Transverse colon (tissue), 3 donors: ENCODE results near the gene TOGARAM2.

ENCODE experiments used
- EP300 ChIP-seq: sonication (generic); formaldehyde crosslinking; IDR thresholded peaks from one replicate; pipeline ENCODE4 v1.6.1; 2017; ENCODE audit warnings: antibody characterized with exemption, low read depth
- POLR2A ChIP-seq: fragments of 450-650 bp; IDR thresholded peaks from one replicate; pipeline ENCODE4 v1.6.1; 2016; ENCODE audit warnings: antibody characterized with exemption, mild to moderate bottlenecking, moderate library complexity
- TF ChIP-seq, protein P1 (sequence below), 5 experiments: fragments of 200-600 bp in 3 of 5; fragments of 450-650 bp in 2 of 5; sonication (generic) in 3 of 5; IDR thresholded peaks; 1 replicate in 2 of 5; 2 replicates in 3 of 5; pipeline ENCODE4 v1.5.1; 2016 to 2017; ENCODE audit warnings: antibody characterized with exemption in 5 of 5, inconsistent platforms in 3 of 5, mild to moderate bottlenecking in 2 of 5, moderate library complexity in 1 of 5

DNA sequence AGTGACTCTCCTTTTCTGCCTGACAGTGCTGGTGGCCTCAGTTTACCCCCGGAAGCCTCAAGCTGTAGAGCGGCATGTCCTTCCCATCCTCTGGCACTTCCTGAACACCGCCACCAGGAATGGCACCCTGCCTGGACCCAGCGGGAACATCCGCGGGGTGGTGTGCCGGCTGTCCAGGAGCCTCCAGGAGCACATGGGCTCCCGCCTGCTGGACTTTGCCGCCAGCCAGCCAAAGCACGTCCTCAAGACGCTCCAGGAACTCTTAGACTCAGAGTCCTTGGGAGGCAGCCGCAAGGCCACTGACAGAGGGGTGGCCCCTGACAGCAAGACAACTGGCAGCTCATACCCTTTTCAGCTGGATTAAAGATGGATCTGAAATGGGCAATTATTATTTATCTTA lies 70.6 kb downstream of the TOGARAM2 start:
- TF ChIP-seq POLR2A (no peak), EP300 (no peak)
- TF ChIP-seq, protein P1, sequence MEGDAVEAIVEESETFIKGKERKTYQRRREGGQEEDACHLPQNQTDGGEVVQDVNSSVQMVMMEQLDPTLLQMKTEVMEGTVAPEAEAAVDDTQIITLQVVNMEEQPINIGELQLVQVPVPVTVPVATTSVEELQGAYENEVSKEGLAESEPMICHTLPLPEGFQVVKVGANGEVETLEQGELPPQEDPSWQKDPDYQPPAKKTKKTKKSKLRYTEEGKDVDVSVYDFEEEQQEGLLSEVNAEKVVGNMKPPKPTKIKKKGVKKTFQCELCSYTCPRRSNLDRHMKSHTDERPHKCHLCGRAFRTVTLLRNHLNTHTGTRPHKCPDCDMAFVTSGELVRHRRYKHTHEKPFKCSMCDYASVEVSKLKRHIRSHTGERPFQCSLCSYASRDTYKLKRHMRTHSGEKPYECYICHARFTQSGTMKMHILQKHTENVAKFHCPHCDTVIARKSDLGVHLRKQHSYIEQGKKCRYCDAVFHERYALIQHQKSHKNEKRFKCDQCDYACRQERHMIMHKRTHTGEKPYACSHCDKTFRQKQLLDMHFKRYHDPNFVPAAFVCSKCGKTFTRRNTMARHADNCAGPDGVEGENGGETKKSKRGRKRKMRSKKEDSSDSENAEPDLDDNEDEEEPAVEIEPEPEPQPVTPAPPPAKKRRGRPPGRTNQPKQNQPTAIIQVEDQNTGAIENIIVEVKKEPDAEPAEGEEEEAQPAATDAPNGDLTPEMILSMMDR (IDR thresholded peaks at IDR 0.05), result no peak
